Panc1 (cell line): Measurements from ENCODE around the gene SH3BGRL2. TPM values are rescaled to one million over a fixed set of nuclear protein-coding genes. Genes with fewer than 3 reads are reported as not detected.

Experiments
- ATAC-seq: fragments of 200-7000 bp; cut with Tn5 transposase; 2 replicates; pipeline ENCODE4 v1.9.1; 2020; ENCODE audit warnings: mild to moderate bottlenecking, moderate library complexity
- BruUV-seq: library from RNA; stranded (reverse); fragments of 400-500 nt; replicated peaks from 2 replicates; lab custom pipeline; 2021; lab: Mats Ljungman, UMichigan
- CTCF ChIA-PET: fragments of 300-600 bp; sonication (Branson Sonifier 250); formaldehyde crosslinking; loops from one replicate; lab custom pipeline; 2022; ENCODE audit warnings: antibody characterized with exemption; lab: Charles Lee
- POLR2A ChIA-PET: fragments of 300-600 bp; sonication (Branson Sonifier 250); formaldehyde crosslinking; loops from one replicate; lab custom pipeline; 2022; ENCODE audit warnings: antibody characterized with exemption; lab: Charles Lee
- DNase-seq: peaks from one replicate; pipeline ENCODE4 v3.0.0-alpha.2; 2010; ENCODE audit warnings: low read depth, low spot score
- H3K27ac ChIP-seq: 2 replicates; pipeline ENCODE4 v1.5.1; 2011; ENCODE audit warnings: mild to moderate bottlenecking, low read length, inconsistent platforms
- H3K27me3 ChIP-seq: fragments of 200-500 bp; sonication (Bioruptor generic); 2 replicates; pipeline ENCODE4 v1.6.0; 2014; ENCODE audit warnings: low read length, inconsistent platforms; ENCODE audit not compliant: control insufficient read depth, insufficient read depth
- H3K36me3 ChIP-seq: fragments of 200-500 bp; sonication (Bioruptor generic); 2 replicates; pipeline ENCODE4 v1.5.1; 2014; ENCODE audit warnings: inconsistent platforms, mild to moderate bottlenecking, low read length, moderate library complexity; ENCODE audit not compliant: control insufficient read depth, insufficient read depth
- H3K4me1 ChIP-seq: 2 replicates; pipeline ENCODE4 v1.5.1; 2011; ENCODE audit warnings: inconsistent platforms, mild to moderate bottlenecking, low read length, moderate library complexity; ENCODE audit not compliant: control insufficient read depth, insufficient read depth
- H3K4me3 ChIP-seq, 2 experiments: 2 replicates each; pipeline ENCODE4 v1.5.1; 2011 to 2012; ENCODE audit warnings: low read depth in 2 of 2, low read length in 2 of 2, mild to moderate bottlenecking in 2 of 2, inconsistent platforms in 1 of 2, moderate library complexity in 1 of 2
- H3K9me3 ChIP-seq: fragments of 200-500 bp; sonication (Bioruptor generic); 2 replicates; pipeline ENCODE4 v1.5.1; 2014; ENCODE audit warnings: low read depth, mild to moderate bottlenecking, inconsistent platforms, low read length, moderate library complexity; ENCODE audit not compliant: control insufficient read depth, insufficient read depth
- CTCF ChIP-seq: fragments of 450-650 bp; IDR thresholded peaks from 2 replicates; pipeline ENCODE4 v1.5.1; 2017; ENCODE audit warnings: mild to moderate bottlenecking
- POLR2AphosphoS5 ChIP-seq: IDR thresholded peaks from 2 replicates; pipeline ENCODE4 v1.6.1; 2012; ENCODE audit warnings: mild to moderate bottlenecking, low read depth, low read length, moderate library complexity
- SIN3A ChIP-seq: IDR thresholded peaks from 2 replicates; pipeline ENCODE4 v1.6.1; 2012; ENCODE audit warnings: low read depth, mild to moderate bottlenecking, low read length, moderate library complexity, borderline replicate concordance; ENCODE audit not compliant: insufficient read depth
- TCF7L2 ChIP-seq: IDR thresholded peaks from 2 replicates; pipeline ENCODE4 v1.6.1; 2011; ENCODE audit warnings: mild to moderate bottlenecking, low read depth, low read length, inconsistent platforms
- in situ Hi-C: cut with HindIII; loops from 2 replicates; pipeline ENCODE4 v1.10.0; 2016; ENCODE audit warnings: low sequenced_read_pairs, low pct_unique_long_range_greater_than_20kb
- intact Hi-C: fragments of 100-400 bp; cut with micrococcal nuclease; formaldehyde crosslinking; loops from one replicate; pipeline ENCODE4 v1.10.0; 2022; ENCODE audit not compliant: unreplicated experiment
- total RNA-seq: library from RNA; stranded (reverse); gene quantifications from one replicate; pipeline ENCODE4 v1.2.1, GENCODE V29; 2021; ENCODE audit not compliant: unreplicated experiment
- TF ChIP-seq, protein P1 (sequence below), 2 experiments: IDR thresholded peaks; 2 replicates each; pipeline ENCODE4 v1.6.1; 2011 to 2012; ENCODE audit warnings: low read depth in 2 of 2, control low read depth in 1 of 2, low read length in 1 of 2, mild to moderate bottlenecking in 1 of 2, moderate library complexity in 1 of 2; ENCODE audit not compliant: insufficient read depth in 1 of 2

SH3BGRL2 gene
- total RNA-seq, 1 experiment from 2014 or later: 8.5 TPM

GRCh38 chr6:79710127-79710526 is 79.0 kb downstream of the SH3BGRL2 start:
- no peak for TF ChIP-seq SIN3A
- no peak for TF ChIP-seq CTCF
- no peak for TF ChIP-seq TCF7L2
- TF ChIP-seq, protein P1, sequence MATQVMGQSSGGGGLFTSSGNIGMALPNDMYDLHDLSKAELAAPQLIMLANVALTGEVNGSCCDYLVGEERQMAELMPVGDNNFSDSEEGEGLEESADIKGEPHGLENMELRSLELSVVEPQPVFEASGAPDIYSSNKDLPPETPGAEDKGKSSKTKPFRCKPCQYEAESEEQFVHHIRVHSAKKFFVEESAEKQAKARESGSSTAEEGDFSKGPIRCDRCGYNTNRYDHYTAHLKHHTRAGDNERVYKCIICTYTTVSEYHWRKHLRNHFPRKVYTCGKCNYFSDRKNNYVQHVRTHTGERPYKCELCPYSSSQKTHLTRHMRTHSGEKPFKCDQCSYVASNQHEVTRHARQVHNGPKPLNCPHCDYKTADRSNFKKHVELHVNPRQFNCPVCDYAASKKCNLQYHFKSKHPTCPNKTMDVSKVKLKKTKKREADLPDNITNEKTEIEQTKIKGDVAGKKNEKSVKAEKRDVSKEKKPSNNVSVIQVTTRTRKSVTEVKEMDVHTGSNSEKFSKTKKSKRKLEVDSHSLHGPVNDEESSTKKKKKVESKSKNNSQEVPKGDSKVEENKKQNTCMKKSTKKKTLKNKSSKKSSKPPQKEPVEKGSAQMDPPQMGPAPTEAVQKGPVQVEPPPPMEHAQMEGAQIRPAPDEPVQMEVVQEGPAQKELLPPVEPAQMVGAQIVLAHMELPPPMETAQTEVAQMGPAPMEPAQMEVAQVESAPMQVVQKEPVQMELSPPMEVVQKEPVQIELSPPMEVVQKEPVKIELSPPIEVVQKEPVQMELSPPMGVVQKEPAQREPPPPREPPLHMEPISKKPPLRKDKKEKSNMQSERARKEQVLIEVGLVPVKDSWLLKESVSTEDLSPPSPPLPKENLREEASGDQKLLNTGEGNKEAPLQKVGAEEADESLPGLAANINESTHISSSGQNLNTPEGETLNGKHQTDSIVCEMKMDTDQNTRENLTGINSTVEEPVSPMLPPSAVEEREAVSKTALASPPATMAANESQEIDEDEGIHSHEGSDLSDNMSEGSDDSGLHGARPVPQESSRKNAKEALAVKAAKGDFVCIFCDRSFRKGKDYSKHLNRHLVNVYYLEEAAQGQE (IDR thresholded peaks at IDR 0.05; ENCODE audit: insufficient read depth in 1 of 2, low read depth in 2 of 2, low read length in 1 of 2): no peak
- TF ChIP-seq POLR2AphosphoS5: no peak
- ChIA-PET CTCF (no interaction called here), POLR2A (no interaction called here)
- Histone ChIP-seq H3K36me3 (no peaks in the 10 kb centered on the region), H3K4me3 (no peak overlapping the region), H3K27me3 (no peaks in the 10 kb centered on the region), H3K9me3 (no peaks in the 10 kb centered on the region), H3K27ac (no peak overlapping the region), H3K4me1 (no peaks in the 10 kb centered on the region)
- BruUV-seq: no TSS peak
- DNase-seq (no peak), ATAC-seq (0 out of 2 replicates have a peak, but pooled peaks have one; percentile 38)
- intact Hi-C loops: loop anchor here (5.0 kb wide), 1 partner anchor 138 kb away; no protein-coding TSS in a partner anchor
- in situ Hi-C loops: no loop called here

DNA sequence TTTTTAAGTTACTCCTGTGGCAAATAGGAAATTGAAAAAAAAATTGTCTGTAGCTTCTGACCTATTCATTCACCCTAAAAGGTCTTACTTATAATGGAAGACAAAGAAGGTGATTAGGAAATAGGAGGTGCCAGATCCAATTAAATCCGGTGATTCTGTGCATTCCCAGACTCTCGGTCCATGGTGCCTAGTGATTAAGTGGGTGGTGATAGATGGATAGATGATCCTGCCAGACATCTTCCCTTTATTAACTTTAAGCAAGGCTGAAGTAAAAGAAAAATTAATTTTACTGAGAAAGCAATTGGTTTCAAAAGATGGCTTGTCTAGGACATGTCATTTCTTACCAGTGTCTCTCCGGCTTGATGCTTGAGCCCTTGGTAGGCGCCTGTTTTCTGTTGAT is 80.0 kb downstream of the SH3BGRL2 start:
- no peaks in the 10 kb centered on the region for H3K9me3 ChIP-seq
- TF ChIP-seq SIN3A (no peak), POLR2AphosphoS5 (no peak), CTCF (no peak), TCF7L2 (no peak)
- TF ChIP-seq, protein P1 (IDR thresholded peaks at IDR 0.05; ENCODE audit: insufficient read depth in 1 of 2, low read depth in 2 of 2, low read length in 1 of 2): no peak
- no peaks in the 10 kb centered on the region for H3K27me3 ChIP-seq
- DNase-seq (no peak), ATAC-seq (no peak)
- BruUV-seq: no TSS peak
- no peaks in the 10 kb centered on the region for H3K36me3 ChIP-seq
- H3K27ac ChIP-seq: peak overlapping the region; percentile 30; the same call in 1 of the 2 replicates
- H3K4me3 ChIP-seq: no peak overlapping the region
- CTCF ChIA-PET: interaction anchor here (0.6 kb wide), 1 partner anchor 600 kb away, joined by 3 read pairs; no protein-coding TSS in a partner anchor
- in situ Hi-C loops (no loop called here), intact Hi-C loops (loop anchor here (5.0 kb wide), 1 partner anchor 139 kb away; no protein-coding TSS in a partner anchor)
- POLR2A ChIA-PET: no interaction called here
- no peaks in the 10 kb centered on the region for H3K4me1 ChIP-seq
